ENCODE results near the gene ELL2.

The ELL2 gene

DNA sequence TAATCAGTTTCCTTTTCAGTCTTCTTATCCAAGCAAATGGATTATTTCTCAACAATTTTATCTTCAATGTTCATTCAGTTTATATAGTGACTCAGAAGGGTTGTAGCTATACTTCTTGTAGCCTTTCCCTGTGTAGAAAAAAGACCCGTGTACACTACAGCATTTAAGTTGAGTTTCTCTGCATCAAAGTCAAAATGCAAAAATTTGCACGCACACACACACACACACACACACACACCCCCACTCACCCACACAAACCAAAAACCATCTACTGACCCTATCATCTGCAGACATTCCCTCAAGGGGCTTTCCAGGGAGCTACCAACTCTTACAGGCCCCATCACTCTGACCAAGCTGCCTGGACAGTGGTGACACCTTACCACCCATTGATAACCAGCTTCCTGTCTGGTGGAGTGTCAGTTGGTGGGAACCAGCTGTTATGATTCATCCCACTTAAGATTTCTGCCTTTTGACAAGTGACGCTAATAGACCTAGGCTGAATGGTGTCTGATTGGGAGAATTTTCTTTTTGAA lies 12.2 kb upstream of the ELL2 start:
- TF ChIP-seq, protein P1, sequence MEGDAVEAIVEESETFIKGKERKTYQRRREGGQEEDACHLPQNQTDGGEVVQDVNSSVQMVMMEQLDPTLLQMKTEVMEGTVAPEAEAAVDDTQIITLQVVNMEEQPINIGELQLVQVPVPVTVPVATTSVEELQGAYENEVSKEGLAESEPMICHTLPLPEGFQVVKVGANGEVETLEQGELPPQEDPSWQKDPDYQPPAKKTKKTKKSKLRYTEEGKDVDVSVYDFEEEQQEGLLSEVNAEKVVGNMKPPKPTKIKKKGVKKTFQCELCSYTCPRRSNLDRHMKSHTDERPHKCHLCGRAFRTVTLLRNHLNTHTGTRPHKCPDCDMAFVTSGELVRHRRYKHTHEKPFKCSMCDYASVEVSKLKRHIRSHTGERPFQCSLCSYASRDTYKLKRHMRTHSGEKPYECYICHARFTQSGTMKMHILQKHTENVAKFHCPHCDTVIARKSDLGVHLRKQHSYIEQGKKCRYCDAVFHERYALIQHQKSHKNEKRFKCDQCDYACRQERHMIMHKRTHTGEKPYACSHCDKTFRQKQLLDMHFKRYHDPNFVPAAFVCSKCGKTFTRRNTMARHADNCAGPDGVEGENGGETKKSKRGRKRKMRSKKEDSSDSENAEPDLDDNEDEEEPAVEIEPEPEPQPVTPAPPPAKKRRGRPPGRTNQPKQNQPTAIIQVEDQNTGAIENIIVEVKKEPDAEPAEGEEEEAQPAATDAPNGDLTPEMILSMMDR (conservative IDR thresholded peaks at IDR 0.05; ENCODE audit: low read depth) = no peak
- POLR2A ChIA-PET (ENCODE audit: low non-redundant PET) = interaction anchor here (0.5 kb wide), 1 partner anchor 10 kb away, joined by 5 read pairs; no protein-coding TSS in a partner anchor
- no peak for DNase-seq (ENCODE audit: low spot score)

DNA sequence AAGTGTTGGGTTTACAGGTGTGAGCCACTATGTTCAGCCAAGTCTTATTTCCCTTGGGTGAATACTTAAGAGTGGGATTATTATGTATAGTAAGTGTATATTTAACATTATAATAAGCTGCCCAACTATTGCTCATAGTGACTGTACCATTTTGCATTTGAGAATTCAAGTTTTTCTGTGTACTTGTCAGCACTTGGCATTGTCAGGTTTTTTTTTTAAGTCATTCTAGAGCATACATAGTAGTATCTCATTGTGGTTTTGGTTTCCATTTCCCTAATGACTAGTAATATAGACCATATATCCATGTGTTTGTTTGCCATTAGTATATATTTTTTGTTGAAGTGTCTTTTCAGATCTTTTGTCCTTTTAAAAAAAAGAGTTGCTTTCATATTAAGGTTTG lies 10.5 kb upstream of the ELL2 start:
- ChIA-PET POLR2A (ENCODE audit: low non-redundant PET) (no interaction called here), CTCF (no interaction called here)
- TF ChIP-seq, protein P1 (conservative IDR thresholded peaks at IDR 0.05; ENCODE audit: low read depth) = no peak
- no peak overlapping the region for H3K27ac ChIP-seq
- DNase-seq (ENCODE audit: low spot score) = no peak

More for the DNA sequence above, 12.2 kb upstream of the ELL2 start:
- H3K27ac ChIP-seq = no peak overlapping the region
- CTCF ChIA-PET = interaction anchor here (0.7 kb wide), 1 partner anchor 75 kb away, joined by 4 read pairs; no protein-coding TSS in a partner anchor

DNA sequence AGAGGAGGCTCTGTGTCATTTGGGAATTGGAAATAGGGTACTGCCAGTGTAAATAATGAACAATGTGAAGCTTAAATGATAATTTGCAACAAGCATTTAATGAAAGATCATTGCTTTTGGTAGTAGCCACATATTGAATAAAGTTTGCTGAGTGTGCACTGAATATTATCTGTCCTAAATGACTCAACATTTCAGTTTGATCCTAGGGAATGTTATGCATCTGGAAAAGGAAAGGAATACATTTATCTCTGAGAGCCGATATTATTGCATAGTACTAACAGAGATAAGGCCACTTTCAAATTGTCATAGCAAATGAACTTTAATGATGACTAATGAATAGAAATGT lies 8.7 kb upstream of the ELL2 start:
- POLR2A ChIA-PET (ENCODE audit: low non-redundant PET) = no interaction called here
- TF ChIP-seq, protein P1 (conservative IDR thresholded peaks at IDR 0.05; ENCODE audit: low read depth) = no peak
- H3K27ac ChIP-seq = no peak overlapping the region
- no peak for DNase-seq (ENCODE audit: low spot score)
- CTCF ChIA-PET = interaction anchor here (0.8 to 1.2 kb wide), 2 partner anchors 14 to 108 kb away, joined by 3 read pairs; no protein-coding TSS in a partner anchor

DNA sequence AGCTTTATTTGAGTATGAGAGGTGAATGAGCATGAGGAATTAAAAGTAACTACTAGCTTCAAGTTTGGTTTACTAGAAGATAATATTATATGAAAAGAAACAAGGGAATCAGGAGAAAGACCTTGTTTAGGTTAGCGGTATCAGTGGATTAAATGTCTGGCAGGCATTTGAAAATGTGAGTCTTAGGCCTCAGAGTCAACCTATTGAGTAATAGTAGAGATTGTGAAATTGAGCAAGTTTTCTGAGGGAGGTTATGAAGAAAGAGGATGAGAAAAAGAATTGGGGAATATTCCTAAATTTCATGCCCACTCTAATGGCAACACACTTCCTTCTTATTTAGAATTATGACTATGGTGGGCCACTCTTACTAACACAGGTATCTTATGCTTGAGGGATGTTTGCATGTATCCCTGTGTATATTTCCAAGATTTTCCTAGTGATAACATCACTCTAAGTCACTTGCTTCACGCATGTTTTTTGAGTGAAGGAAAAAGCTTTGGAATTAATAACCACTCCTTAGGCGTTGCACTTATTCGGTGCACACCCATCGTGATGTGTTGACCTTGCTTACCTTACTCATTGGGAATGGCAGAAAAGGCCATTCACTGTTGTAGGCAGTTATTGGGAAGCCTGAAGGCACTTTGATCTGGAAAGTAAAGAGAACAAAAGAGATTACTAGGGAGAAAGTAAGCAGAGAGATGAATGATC lies 8.2 kb upstream of the ELL2 start:
- TF ChIP-seq, protein P1 (conservative IDR thresholded peaks at IDR 0.05; ENCODE audit: low read depth) = no peak
- DNase-seq (ENCODE audit: low spot score) = no peak
- CTCF ChIA-PET = interaction anchor here (0.8 to 1.2 kb wide), 2 partner anchors 15 to 109 kb away, joined by 3 read pairs; no protein-coding TSS in a partner anchor

DNA sequence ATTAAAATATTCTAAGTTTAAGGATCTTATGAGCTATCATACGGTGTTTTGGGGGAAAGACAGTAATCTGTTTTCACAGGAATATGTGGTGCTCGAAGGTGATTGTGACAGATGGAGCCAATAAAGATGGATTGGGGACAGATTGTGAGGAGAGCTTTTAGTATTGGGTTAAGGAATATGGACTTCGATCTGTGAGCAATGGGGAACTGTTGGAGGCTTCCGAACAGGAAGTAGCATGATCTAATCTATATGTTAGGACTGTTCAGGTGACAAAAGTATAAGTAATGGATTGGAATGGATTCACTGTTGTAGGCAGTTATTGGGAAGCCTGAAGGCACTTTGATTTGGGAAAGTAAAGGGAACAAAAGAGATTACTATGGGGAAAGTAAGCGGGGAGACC lies 7.4 kb upstream of the ELL2 start:
- CTCF ChIA-PET = no interaction called here
- DNase-seq (ENCODE audit: low spot score) = no peak
- no peak overlapping the region for H3K27ac ChIP-seq
- TF ChIP-seq, protein P1 (conservative IDR thresholded peaks at IDR 0.05; ENCODE audit: low read depth) = no peak
- POLR2A ChIA-PET (ENCODE audit: low non-redundant PET) = no interaction called here

More for the DNA sequence above, 8.2 kb upstream of the ELL2 start:
- H3K27ac ChIP-seq = no peak overlapping the region
- POLR2A ChIA-PET (ENCODE audit: low non-redundant PET) = no interaction called here

DNA sequence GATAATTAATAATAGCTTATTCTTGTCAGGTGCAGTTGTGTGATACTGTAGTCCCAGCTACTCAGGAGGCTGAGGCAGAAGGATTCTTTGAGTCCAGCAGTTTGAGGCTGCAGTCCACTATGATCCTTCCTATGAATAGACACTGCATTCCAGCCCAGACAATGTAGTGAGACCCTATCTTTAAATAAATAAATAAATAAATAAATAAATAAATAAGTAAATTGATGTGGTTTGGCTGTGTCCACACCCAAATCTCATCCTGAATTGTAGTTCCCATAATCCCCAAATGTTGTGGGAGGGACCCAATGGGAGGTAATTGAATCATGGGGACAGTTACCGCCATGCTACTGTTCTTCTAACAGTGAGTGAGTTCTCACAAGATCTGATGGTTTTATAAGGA lies 5.6 kb upstream of the ELL2 start:
- ChIA-PET CTCF (no interaction called here), POLR2A (ENCODE audit: low non-redundant PET) (interaction anchor here (0.6 kb wide), 1 partner anchor 417 kb away, joined by 3 read pairs; no protein-coding TSS in a partner anchor)
- H3K27ac ChIP-seq = no peak overlapping the region
- TF ChIP-seq, protein P1 (conservative IDR thresholded peaks at IDR 0.05; ENCODE audit: low read depth) = no peak
- no peak for DNase-seq (ENCODE audit: low spot score)

Data from RWPE1 (cell line).